CD4-positive, alpha-beta T cell treated with Interleukin-21 for 1 hour (primary cell): Measurements from ENCODE around the gene KLHL25.

ENCODE experiments used
- DNase-seq: peaks from one replicate; pipeline ENCODE4 v3.0.0-alpha.2; 2020

KLHL25 gene

DNA sequence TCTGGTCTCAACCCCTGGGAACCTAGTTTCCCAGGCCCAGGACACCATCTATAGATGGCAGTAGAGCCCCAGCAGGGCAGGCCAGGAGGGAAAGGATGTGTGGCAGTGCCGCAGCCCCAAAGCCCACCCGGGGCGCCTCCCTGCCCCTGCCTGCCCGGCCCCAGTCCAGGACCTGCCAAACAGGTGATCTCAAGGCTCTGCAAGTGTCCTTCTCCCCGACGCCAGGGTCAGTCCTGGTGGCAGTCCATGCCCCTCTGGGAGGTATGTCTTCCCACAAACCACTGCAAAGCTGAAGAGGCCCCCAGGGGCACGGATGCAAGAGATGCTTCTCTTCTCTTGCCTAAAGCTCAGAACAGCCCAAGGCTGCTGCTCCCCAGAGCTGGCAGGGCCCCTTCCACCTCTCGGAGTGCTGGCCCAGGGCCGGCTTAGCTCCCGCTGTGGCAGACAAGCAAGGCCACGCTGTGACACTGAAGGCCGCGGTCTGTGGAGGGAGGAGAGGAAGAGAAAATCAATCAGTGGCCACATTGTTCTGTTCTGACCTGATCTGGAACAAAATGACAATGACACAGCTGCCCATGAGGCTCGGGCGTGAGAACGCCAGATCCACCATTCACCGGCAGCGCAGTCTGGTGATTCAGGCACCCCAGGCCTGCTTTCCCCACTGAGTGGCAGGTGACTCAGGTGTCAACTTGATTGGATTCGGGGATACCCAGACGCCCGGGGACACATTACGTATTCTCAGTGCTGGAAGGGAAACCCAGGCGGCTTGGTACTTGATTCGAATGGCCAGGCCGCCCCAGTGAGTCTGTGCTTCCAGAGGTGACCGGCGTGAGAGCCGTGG lies 34.0 kb downstream of the KLHL25 start:
- DNase-seq, result no peak

DNA sequence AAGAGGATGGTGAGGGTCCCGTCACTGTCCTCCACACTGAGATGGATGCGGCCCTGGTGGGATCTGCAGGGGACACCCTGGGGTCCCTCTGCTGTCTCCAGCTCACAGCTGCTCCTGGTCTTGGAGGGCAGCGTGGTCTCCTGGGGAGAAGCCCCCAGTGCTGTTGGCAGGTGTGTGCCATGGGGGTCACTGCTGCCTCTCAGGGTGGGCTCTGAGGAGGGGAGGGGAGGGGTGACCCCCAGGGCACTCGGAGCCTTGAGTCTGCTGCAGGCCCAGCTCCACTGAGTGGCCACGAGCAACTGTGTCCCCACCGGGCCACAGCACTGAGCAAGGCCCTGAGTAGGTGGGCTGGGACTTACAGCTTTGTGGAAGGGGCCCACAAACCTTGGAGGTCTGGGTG lies 34.7 kb downstream of the KLHL25 start:
- no peak for DNase-seq

DNA sequence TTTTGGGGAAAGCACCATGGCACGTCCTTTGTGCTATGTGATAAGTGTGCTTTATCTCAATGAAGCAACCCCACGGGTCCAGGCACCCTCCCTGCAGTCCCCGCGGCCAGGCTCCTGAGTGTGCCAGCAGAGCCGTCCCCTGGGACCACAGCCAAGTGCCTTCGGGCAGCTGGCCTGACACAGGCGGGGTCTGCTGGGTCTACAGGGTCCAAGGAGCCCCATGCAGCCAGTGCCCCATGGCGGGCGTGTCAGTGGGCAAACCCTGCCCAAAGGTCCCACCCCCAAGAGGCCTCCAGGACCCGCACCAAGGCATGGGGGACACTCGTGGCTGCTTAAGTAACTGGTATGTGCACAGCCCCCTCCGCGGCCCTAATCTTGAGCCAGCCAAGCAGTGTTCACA lies 35.3 kb downstream of the KLHL25 start:
- DNase-seq, result no peak

GRCh38 chr15:85758655-85758978 lies 36.1 kb downstream of the KLHL25 start:
- no peak for DNase-seq

DNA sequence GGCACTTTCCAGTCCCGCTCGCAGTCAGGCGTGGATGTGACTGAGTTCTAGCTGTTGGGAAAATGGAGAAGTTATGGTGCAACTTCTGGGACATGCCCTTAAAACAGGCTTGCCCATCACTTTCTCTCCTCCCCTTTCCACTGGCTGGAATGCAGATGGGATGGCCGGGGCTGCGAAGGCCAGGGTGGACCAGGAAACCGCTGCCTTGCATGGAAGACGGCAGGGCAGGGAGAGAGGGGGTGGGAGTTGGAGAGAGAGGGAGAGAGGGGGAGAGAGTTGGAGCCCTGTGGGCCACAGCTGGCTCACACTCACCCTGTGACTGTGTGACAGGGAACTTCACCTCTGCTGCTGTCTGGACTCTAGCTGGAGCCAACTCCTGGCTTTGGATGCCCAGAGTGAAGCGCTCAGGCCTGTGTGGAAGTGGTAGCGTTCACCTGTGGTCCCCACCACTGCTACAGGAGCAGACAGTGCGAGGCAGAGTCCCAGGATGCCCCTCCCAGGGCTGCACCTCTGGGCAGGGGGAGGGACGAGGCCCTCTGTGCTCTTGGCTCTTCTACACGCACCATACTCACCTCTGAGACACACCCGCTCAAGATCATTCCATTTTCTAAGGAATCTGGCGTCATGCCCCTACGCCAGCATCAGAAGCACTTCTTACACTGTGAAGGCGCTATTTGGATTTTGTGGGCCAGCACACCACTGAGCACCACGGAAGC lies 36.6 kb downstream of the KLHL25 start:
- no peak for DNase-seq

DNA sequence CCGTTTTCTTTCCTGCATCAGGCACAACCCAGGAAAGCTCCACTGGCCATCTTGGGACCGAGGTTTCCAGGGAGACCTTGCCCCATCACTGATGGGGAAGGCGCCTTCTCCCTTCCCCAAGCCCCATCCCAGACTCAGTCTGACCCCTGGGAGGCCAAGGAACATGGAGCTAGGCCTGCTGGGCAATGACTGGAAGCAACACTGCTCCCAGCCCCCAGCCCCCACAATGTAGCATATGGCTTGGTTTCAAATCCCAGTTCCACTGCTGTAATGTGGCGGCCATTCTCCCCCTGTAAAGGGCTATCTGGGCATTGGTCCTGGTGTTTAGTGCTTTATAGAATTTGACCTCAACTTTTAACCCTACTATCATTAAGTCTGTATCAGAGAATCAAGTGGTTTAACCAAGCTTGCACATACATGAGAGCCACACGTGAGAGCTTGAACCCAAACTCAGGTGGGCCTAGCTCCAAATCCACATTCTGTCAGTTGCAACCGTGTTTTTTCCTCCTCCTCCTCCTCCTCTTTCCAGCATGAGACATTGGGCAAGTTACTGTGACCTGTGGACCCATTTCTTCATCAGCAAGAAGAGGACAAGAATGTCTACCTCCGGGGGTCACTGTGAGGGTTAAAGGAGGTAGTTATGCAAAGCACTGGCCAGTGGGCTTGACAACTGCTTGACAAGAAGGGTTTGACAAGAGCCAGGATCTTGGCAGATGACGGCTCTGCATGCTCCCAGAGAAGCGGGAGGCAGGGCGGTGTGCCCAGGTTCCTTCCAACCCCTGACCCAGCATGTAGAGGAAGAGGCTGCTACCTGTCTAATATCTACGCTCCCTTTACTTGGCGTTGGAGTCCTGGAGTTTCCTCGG lies 37.4 kb downstream of the KLHL25 start:
- no peak for DNase-seq

DNA sequence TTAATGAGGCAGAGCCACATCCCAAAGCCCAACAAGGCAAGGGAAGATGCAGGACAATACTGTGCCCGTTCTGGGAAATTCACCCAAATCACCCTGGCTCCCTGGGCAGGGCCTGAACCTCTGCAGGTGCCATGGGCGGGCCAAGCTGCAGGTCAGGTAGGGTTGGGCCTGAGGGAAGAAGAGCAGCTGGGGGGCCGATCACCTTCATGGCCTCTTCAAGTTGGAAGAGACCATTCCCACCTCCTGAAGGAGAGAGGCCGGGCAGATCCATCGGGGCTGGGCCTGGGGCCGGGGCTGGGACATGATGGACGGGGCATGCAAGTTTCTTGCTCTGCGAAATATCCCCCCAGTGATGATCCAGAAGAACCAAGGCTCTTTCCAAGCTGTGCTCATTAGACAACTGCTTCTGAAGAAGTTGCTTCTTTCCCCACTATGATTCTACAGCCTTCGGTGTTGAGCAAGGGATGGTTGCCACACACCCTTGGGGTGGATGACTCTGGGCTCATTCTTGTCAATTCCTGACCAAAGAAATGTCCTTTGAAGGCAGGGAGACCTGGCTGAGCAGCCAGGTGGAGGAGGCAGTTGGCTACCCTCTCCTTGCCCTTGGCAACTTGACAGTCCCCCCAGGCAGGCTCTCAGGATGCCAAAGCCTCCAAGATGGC lies 38.2 kb downstream of the KLHL25 start:
- DNase-seq, result no peak

GRCh38 chr15:85755942-85756341 lies 38.8 kb downstream of the KLHL25 start:
- DNase-seq, result no peak

GRCh38 chr15:85755471-85755870 lies 39.3 kb downstream of the KLHL25 start:
- DNase-seq, result no peak

GRCh38 chr15:85754989-85755388 lies 39.7 kb downstream of the KLHL25 start:
- no peak for DNase-seq

DNA sequence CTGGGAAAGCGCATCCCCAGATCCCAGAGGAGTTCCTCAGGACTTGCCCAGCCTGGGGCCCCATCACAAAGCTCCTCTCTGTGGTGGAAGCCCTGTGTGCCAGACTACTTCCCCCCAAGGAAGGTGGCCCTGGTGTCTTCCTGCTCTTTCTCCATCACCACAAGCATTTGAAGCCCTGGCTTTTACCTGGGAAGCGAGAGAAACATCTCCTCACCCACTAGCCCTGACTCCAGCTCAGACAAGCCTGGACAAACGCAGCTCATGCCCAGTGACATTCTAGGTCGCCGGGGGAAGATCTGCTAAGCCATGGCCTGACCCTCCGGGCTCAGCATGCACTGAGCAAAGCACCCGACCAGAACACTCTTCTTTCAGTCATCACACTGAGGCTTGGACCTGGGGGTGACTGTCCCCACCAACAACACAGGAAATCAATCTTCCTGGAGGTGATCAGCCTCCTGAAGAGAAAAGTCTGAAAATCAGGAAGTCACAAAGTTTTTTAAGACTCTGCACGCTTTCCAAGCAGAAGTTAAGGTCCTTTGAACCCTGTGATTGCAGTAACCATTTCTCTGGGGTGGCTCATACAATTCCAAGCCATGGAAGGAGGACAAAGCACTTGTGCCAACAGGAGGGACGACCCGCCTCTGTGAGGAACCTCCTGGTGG lies 40.8 kb downstream of the KLHL25 start:
- no peak for DNase-seq

- no peak for DNase-seq
Observed at GRCh38 chr15:85753261-85753660, 41.5 kb downstream of the KLHL25 start.

DNA sequence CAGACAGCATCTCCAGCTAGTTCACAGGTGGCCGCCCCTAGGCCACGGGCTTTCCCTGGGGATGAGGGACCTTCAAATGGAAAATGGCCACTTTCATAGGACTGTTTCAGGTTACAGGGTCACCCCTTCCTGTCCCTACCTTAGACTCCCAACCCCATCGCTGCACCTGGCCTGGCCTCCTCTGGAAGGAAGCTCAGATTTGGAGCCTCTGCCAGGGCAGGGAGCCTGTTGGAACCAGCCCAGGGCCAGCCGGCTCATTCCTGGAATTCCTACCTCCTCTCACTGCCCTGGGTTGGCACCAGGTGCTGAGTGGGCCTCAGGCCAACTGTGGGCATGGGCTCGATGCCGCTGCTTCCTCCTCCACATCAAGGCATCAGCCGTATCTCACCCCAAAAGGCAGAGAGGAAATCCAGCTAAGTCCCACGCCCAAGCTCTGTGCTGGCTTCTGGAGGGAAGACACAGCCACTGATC lies 42.2 kb downstream of the KLHL25 start:
- no peak for DNase-seq

DNA sequence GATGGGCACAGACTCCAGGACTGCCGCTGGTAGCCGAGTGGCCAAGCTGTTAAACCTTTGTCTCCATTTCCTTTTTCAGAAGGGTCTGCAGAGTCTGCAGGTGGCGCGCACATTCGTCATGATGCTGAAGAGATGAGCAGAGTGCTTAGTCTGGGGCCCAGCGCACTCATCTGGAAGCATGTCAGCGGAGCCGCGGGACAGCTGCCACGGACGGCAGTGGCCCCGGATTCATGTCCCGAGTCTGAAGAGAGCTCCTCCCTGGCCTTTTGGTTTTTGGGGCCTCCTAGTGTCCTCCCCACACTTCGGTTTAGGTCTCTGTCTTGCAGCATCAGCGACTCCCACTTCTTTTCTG lies 42.6 kb downstream of the KLHL25 start:
- DNase-seq, result no peak

- DNase-seq, result peak; percentile 12
Observed at GRCh38 chr15:85751291-85752123, 43.2 kb downstream of the KLHL25 start.

GRCh38 chr15:85750319-85751290 lies 44.1 kb downstream of the KLHL25 start:
- no peak for DNase-seq

- DNase-seq, result no peak
Observed at GRCh38 chr15:85749261-85750151, 45.2 kb downstream of the KLHL25 start.

DNA sequence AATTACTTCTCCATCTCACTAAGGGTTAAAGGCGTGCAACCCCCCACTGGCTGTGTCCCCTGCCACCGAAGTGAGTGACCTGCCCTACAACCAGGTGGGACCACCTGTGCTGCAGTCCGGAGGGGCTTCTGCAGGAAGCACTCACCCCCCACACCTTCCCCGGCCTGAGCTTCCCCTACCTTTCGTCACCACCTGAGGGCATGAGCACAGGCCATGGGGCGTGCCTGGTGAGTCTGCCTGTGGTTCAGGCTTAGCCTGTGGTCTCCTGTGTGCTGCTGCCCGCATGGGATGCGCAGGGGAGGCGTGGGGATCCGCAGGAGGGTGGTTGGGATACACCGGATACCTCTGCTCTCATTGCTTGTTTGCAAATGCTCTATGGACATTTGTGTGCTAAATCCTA lies 46.0 kb downstream of the KLHL25 start:
- DNase-seq, result no peak

DNA sequence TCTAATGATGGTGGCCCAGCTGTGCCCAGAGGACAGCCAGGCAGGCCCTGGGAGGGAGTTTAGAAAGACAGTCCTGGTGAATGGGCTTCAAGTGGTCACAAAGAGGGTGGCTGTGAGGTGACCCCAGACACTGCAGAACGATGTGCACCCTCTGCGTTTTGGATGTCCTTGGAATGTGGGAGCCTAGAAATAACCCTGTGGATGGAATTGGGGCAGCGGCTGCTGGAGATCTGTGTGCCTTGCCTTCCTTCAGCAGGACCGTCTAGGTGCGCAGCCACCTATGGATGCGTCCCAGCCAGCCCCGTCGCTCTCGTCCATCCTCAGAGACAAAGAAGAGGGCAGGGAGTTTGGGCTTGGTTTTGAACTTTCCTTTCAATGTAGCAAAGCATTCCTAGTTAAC lies 46.5 kb downstream of the KLHL25 start:
- no peak for DNase-seq
